Activated CD4-positive, alpha-beta T cell treated with anti-CD3 and anti-CD28 coated beads for 48 hours (primary cell): ENCODE measurements around the gene NOL6.
"Not testable (repeated sequence)": the region's sequence is repeated elsewhere in the genome, so short reads cannot be mapped to it uniquely, and the experiment has no call there.

ENCODE experiments used
- DNase-seq: peaks from one replicate; pipeline ENCODE4 v3.0.0-alpha.2; 2020

The NOL6 gene

DNA sequence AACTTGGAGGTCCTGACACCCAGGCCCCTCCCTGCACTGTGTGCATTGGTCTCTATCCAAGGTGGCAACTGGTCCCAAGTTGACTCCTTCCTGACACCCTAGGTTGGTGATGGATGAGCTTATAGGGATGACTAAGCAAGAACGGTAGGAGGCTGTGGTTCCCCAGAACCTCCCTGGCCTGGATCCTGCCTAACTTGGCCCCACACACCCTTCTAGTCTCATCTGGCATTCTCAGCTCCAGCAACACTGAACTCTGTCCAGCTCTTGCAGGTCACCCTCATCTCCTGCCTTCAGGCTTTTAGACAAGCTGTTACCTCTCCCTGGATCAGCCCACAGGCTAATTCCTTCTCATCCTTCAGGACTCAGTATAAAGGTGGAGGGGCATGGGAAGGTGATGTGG lies 42.8 kb downstream of the NOL6 start:
- DNase-seq: no peak

DNA sequence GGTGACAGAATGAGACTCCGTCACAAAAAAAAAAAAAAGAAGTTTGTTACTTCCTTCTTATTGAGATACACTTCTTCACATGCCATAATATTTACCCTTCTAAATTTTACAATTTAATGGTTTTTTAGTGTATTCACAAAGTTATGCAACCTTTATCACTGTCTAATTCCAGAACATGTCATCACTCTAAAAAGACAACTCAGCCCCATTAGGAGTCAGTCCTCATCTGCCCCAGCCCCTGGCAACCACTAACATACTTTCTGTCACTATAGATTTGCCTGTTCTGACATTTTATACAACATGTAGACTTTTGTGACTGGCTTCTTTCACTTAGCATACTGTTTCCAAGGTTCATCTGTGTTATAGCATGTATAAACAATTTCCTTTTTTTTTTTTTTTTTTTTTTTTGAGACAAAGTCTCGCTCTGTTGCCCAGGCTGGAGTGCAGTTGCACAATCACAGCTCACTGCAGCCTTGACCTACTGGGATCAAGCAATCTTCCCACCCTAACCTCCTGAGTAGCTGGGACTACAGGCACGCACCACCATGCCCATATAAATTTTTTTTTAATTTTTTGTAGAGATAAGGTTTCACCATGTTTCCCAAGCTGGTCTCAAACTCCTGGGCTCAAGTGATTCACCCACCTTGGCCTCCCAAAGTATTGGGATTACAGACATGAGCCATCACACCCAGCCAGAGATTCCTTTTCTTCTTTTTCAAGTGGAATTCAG lies 44.3 kb downstream of the NOL6 start:
- no peak for DNase-seq

DNA sequence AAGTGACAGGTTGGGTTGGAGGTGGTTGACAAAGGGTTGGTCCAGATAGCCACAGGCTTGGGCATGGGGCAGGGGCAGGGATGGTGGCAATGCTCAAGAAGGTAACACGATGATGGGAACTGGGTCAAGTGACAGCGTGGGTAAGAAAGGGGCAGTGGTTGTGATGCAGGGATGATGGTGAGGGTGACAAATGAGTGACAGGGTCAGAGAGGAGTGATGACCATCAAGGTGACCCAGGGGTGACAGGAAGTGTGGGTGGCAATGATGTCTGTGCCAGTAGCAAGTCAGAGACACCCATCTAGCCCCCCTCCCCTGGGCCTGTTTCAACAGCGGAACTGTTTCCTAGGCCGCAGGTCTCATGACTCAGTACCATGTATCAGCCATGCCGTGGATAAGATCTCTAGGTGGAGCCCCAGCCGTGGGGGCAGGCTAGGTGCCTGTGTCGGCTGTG lies 46.9 kb downstream of the NOL6 start:
- no peak for DNase-seq

DNA sequence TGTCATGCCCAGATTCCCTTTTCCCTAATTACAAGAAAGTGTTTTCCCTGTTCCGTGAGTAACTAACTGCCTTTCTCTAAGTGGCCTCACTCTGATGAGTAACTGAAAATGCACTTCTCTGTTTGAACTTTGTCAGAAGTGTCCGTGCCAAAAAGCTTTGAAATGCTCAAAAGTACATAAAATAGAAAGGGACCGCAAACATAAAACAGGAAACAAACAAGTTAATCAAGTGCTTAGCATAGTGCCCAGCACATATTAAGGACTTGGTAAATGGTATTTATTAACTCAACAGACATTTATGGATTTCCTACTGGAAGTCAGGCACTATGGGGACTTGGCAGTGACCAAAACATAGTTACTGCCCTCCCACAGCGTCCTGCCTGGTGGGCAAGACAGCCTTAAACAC lies 48.6 kb downstream of the NOL6 start:
- no peak for DNase-seq

DNA sequence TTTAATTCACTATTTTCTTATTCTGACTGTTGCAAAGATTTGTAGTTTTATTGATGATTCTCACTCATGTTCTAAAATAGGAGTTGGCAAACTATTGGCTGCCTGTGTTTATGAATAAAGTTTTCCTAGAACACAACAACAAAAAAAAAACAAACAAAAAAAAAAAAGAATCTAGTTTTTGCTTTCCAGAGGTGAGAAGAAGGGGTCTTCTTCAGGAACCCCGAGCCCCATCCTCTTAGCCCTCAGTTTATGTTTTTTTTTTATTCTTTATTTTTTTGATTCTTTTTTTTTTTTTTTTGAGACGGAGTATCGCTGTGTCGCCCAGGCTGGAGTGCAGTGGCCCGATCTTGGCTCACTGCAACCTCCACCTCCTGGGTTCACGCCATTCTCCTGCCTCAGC lies 49.2 kb downstream of the NOL6 start:
- DNase-seq: not testable (repeated sequence)

DNA sequence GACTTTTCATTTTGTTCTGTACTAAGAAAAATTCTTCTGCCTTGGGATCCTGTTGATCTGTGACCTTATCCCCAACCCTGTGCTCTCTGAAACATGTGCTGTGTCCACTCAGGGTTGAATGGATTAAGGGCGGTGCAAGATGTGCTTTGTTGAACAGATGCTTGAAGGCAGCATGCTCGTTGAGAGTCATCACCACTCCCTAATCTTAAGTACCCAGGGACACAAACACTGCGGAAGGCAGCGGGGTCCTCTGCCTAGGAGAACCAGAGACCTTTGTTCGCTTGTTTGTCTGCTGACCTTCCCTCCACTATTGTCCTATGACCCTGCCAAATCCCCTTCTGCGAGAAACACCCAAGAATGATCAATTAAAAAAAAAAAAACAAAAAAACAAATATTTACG lies 49.7 kb downstream of the NOL6 start:
- not testable (repeated sequence) for DNase-seq

DNA sequence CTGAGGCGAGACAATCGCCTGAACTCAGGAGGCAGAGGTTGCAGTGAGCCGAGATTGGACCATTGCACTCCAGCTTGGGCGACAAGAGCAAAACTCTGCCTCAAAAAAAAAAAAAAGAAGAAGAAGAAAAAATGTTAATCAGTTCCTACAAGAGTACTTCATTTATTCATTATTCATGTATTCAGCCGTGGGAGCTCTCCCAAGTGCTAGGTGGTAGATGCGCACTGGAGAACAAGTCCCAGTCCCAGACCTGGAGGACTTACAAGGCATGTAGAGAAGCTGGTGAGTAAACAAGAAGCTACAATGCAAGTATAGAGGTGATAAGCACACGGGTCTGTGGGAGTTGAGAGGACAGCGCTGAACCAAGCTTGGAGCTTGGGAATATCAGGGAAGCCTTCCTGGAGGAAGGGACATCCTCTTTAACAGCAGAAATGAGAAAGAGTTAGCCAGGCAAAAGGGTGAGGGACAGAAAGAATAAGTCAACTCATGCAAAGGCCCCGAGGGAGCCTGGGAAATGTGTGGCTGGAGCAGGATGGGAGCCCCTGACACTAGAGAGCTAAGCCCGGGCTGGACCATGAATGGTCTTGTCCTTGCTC lies 53.9 kb downstream of the NOL6 start:
- no peak for DNase-seq

DNA sequence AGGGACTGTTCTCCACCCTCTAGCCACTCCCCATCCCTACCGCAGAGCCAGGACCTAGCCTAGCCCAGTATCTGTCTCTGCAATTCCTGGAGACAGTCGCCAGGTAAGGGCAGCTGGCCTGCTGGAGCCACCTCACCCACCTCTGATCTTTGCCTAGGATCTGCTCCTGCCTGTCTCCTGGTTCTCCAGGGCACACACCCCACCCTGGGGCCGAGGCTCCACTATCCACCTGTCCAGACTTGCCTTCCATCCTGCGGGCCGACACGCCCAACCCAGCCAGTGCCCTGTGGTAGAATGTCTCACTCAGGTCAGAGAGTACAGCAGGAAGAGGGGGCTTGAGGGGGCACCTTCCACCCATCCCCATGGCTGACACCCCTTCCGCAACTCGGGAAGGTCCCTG lies 55.6 kb downstream of the NOL6 start:
- DNase-seq: no peak

DNA sequence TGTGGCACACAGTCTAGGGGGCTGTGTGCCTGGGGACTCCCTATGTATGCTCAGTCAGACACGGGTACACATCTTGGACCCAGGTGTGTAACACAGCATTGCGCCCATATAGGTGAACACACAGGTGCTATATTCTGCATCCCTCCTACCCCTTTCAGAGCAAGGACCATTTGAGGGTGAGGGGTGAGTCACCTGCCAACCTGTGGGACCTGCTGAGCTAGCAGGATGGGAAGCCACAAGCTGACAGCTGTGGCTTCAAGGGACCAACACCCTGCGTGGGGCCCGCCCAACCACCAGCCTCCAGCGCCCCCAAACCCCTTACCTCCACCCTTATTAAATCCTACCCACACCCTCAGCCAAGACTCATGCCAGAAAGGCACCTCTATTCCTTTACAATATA lies 56.7 kb downstream of the NOL6 start:
- DNase-seq: peak; percentile 25

DNA sequence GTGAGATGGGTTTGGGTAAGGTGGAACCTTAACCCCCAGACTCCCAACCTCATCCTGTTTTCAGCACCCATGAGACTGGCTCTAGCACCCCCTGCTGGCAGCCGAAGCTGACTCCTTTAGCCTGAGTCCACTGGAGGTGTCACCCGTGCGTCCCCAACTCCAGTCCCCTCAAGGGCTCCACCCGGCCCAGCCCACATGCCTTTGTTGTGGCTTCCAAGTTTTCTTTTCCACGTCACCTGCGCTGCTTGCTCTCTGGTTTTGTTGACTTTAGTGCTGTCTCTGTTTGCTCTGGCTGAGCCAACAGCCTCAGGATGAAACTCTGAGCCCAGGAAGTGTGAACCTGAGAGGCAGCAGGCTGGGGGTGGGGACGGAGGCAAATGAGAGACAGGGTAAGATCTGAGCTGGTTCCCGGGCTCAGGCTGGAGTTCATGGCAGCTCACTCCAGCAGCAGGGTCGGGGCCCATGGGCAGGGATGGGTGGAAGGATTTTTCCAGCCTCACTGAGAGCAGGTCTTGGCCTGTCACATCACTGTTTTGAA lies 58.2 kb downstream of the NOL6 start:
- peak; percentile 97 for DNase-seq

DNA sequence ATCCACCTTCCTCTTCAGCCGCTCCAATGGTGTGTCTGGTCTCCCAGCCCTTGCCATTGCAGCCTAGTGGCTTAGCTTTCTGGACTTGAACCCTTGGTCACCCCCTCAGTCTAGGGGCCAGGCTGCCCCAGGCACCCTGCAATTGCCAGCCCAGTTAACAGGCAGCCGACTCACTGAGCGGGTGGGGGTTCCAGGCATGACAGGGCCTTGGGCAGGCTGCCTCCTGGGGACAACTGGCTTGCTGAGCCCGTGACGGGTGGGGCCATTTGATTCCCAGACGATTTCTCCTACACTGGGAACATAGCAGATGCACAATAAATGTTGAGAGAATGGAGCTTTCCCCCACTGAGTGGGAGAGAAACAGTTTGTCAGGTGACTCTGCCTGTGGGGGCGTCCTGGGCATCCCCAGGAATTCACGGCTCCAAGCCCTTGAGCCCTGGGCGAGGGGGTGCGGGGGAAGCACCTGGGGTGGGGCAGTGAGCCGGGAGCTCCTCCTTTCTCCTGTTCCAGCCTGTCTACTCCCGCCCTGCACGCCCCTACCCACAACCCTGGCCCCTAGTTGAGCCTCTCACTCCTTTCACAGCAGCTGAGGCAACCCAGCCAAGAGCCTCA lies 58.7 kb downstream of the NOL6 start:
- no peak for DNase-seq

DNA sequence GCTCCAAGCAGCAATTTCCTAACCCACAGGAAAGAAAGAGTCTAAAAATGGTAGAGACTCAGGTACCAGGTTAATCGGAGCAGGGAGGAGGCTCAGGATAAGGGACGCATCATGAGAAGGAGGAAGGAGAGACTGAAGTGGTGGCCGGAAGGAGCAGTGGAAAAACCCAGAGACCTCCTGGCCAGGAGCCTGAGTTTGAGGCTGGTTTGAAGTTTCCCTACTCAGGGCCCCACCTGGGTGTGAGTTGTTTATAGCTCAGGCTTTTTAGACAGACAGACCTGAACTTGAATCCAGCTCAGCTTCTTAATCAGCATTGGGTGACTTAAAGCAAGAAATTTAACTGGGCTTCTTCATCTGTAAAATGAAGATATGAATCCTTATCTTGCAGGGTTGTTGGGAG lies 59.5 kb downstream of the NOL6 start:
- no peak for DNase-seq
